ENCODE results near the gene RTTN.

The RTTN gene

DNA sequence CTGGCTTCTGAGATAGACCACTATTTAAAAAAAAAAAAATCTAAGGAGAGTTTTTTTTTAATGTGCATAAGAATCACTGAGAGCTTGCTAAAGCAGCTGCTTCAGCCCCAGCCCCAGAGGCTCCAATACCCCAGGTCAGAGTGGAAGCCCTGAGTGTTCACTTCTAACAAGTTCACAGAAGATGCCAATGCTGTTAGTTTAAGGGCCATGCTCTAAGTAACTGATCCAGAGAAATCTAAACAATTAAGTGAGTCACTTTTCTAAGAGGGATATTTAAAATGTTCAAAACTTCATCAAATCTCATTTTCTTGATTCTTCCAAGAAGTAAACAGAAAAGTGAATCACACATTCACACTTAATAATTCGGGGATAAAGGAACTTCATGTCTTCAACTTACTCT lies 131.4 kb downstream of the RTTN start:
- no peak for DNase-seq (ENCODE audit: low read depth)
- H3K4me3 ChIP-seq (replicated peaks; ENCODE audit: low read depth, low read length), result no peak overlapping the region
- TF ChIP-seq, protein P1, sequence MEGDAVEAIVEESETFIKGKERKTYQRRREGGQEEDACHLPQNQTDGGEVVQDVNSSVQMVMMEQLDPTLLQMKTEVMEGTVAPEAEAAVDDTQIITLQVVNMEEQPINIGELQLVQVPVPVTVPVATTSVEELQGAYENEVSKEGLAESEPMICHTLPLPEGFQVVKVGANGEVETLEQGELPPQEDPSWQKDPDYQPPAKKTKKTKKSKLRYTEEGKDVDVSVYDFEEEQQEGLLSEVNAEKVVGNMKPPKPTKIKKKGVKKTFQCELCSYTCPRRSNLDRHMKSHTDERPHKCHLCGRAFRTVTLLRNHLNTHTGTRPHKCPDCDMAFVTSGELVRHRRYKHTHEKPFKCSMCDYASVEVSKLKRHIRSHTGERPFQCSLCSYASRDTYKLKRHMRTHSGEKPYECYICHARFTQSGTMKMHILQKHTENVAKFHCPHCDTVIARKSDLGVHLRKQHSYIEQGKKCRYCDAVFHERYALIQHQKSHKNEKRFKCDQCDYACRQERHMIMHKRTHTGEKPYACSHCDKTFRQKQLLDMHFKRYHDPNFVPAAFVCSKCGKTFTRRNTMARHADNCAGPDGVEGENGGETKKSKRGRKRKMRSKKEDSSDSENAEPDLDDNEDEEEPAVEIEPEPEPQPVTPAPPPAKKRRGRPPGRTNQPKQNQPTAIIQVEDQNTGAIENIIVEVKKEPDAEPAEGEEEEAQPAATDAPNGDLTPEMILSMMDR (IDR thresholded peaks at IDR 0.05; ENCODE audit: low read length, missing control alignments), result no peak

DNA sequence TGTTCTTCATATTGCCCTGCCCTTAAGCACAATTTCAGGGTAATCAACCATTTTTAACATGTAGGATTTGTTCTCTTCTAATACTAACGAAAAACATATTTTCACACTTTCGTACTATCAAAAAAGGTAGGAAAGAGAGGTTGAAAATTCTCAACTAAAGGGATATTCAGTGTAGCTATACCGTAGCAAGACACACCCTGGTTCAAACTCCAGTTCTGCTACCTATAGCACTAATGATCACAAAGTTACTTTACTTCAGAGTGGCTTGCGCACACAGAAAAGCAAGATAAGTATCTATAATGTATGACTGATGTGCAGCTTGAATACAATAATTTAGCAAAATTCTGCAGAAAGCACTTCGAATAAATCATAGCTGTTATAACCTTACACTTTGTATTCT lies 132.1 kb downstream of the RTTN start:
- TF ChIP-seq, protein P1 (IDR thresholded peaks at IDR 0.05; ENCODE audit: low read length, missing control alignments), result no peak
- DNase-seq (ENCODE audit: low read depth), result no peak
- H3K4me3 ChIP-seq (replicated peaks; ENCODE audit: low read depth, low read length), result no peak overlapping the region

DNA sequence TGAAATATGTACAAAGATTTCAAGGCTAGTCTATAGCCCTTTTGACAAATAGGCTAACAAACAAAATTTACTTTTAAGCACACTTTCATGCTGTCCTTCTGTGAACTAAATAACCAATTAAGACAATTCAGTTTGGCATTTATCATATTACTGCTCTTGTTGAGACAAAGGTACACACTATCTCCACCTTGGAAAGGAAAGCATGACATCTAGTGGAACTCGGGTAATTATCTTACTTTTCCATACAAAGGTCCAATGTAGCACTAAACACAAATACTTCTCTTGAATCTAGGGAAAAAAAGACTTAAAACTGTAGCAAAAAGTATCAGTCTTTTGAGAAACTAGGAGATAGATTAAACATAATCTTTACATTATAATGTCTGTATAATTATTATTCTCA lies 132.8 kb downstream of the RTTN start:
- DNase-seq (ENCODE audit: low read depth), result peak; percentile 72
- TF ChIP-seq, protein P1 (IDR thresholded peaks at IDR 0.05; ENCODE audit: low read length, missing control alignments), result peak; percentile 53

DNA sequence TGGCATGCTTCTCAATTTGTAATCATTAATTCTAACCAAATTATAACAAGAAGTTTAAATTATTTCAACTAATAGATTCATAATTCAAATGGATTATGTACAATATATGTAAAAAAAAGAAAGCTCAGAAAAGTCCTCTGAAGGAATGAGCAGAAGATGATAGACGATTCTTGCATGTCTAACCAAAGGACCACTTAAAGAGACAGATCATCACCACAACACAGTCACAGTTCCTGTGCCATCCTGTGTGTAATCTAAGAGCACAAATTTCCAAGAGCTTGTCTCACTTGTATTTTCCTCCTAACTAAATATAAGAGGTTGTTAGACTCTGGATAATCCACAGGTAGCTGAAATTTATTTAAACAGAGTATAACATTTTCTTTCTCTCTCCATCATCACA lies 135.5 kb downstream of the RTTN start:
- TF ChIP-seq, protein P1 (IDR thresholded peaks at IDR 0.05; ENCODE audit: low read length, missing control alignments), result no peak
- H3K4me3 ChIP-seq (replicated peaks; ENCODE audit: low read depth, low read length), result no peak overlapping the region
- DNase-seq (ENCODE audit: low read depth), result no peak

More for the DNA sequence above, 132.8 kb downstream of the RTTN start:
- no peak overlapping the region for H3K4me3 ChIP-seq (replicated peaks; ENCODE audit: low read depth, low read length)

DNA sequence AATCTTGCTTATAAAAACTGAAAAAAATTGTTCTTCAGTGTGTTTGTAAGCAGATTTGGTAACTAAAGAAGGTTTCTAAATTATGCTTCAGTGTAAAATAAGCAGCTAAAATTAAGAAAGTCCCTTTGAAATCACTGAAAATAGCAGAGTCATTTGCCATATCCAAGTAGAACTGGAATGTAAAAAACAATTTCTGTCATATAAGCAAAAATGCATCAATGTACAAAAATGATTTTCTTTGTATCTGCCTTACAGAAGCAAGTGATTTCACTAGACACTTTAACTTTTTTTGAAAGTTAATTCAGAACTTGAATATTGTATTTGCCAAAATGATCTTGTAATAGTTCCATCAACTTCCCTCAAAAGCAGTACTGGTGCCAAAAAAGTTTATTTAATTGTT lies 136.1 kb downstream of the RTTN start:
- DNase-seq (ENCODE audit: low read depth), result no peak
- H3K4me3 ChIP-seq (replicated peaks; ENCODE audit: low read depth, low read length), result no peak overlapping the region

DNA sequence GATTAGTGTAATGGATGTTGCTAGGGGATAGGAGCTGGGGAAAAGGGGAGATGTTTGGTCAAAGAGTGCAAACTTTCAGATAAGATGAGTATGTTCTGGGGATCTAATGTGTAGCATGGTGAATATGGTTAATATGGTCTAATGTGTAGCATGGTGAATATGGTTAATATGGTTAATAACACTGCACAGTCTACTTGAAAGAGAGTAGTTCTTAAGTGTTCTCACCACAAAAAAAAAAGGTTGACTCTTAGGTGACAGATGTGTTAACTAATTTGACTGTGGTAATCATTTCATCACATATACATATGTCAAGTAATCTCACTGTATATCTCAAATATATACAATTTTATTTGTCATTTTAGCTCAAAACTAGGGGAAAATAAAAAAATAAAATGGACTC lies 136.5 kb downstream of the RTTN start:
- no peak overlapping the region for H3K4me3 ChIP-seq (replicated peaks; ENCODE audit: low read depth, low read length)
- TF ChIP-seq, protein P1 (IDR thresholded peaks at IDR 0.05; ENCODE audit: low read length, missing control alignments), result no peak
- no peak for DNase-seq (ENCODE audit: low read depth)

More for the DNA sequence above, 136.1 kb downstream of the RTTN start:
- TF ChIP-seq, protein P1 (IDR thresholded peaks at IDR 0.05; ENCODE audit: low read length, missing control alignments), result no peak

DNA sequence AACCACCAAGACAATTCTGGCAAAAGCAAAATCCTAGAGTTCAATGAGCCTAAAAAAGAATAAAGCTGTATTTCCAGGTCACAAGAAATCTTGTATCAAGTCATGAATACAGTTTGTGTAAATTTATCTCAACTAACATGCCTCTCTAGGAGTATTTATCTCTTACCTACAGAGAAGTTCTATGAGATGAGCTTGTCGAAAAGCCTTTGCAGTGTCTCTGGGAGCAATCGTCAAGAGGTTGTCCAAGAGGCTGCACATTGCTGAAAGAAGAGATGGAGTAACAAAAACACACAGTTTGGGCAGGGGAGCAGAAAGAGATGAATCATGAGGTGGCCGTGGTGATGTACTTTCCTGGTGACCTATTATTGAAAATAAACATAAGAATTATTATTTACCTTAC lies 145.8 kb downstream of the RTTN start:
- no peak for DNase-seq (ENCODE audit: low read depth)
- TF ChIP-seq, protein P1 (IDR thresholded peaks at IDR 0.05; ENCODE audit: low read length, missing control alignments), result no peak
- H3K4me3 ChIP-seq (replicated peaks; ENCODE audit: low read depth, low read length), result no peak overlapping the region

All from fibroblast of pulmonary artery (primary cell).